GM21360 (cell line): ENCODE measurements around the gene COMMD4.
"Not testable (repeated sequence)": the region's sequence is repeated elsewhere in the genome, so short reads cannot be mapped to it uniquely, and the experiment has no call there.

ENCODE experiments used
- ATAC-seq: cut with Tn5 transposase; IDR thresholded peaks from one replicate; pipeline ENCODE4 v1.9.1; 2021; ENCODE audit warnings: mild to moderate bottlenecking, moderate library complexity; ENCODE audit not compliant: unreplicated experiment

The COMMD4 gene

DNA sequence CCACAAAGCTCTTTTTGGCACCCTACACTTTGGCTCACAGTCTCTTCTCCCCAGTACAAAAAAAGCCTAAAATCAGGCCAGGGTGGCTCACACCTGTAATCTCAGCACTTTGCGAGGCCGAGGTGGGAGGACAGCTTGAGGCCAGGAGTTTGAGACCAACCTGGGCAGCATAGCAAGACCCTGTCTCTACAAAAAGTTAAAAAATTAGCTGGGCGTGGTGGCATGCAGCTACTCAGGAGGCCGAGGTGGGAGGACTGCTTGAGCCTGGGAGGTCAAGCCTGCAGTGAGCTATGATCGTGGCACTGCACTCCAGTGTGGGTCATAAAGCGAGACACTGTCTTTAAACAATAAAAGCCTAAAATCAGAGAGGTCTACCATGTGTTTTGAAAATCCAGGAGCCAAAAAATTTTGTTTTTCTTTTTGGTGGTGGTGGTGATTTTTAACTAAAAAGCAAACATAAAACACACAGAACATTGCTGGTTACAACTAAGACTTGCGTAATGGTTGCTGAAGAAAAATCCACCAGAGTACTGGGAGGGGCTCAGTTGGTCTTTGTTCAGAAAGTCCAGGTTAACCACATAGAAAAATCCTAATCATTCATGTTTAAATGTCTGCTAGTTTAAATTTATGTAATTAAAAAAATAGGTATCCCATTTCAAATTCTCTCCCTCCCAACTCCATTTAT, 34.2 kb downstream of the COMMD4 start:
- no peak for ATAC-seq

DNA sequence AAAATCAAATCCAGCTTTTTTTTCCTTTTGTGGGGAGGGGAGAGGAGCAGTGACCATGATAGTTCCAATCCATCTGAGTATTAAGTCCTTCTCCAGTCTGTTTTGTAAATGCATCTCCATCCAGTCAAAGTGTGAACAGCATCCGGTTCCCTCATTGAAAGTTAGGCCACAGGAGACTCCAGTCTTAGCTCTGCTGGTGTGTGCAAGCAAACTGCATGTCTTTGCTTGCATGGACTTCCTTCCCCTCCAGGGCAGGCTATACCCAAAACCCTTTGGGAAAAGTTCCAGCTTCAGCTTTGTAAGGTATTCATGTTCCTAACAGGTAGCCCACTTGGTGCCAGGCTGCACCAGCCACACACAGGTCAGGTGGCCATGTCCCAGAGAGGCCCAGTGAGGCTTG, 35.6 kb downstream of the COMMD4 start:
- ATAC-seq: no peak

DNA sequence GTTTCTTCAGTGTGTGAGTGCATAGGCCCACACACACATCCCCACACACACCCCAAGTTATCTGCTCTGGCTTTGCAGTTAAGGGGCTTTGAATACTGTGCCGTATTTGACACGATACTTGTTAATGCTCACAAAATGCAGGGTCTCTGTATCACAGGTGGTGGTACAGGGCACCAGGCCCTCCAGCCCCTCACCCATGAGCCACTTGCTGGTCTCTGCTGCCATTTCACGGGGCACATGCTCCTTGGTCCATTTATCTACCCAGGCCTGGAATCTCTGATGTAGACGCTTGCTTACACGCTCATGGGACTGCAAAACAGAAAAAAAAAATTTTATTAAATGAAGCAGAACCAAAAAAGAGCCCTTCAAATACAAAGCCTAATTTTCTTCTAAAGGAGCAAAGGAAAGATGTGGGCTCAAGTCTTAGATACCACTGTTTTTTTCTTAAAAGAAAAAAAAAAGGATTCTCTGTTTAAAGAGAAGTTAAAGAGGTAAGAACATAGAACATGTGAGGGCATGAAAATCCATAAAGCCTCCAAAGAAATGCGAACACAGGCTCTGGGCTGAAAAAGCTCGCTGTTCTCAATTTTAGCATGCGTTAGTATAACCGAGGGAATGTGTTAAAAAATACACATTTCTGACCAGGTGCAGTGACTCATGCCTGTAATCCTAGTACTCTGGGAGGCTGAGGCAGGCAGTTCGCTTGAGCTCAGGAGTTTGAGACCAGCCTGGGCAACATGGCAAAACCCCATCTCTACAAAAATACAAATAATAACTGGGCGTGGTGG, 36.2 kb downstream of the COMMD4 start:
- ATAC-seq: no peak

DNA sequence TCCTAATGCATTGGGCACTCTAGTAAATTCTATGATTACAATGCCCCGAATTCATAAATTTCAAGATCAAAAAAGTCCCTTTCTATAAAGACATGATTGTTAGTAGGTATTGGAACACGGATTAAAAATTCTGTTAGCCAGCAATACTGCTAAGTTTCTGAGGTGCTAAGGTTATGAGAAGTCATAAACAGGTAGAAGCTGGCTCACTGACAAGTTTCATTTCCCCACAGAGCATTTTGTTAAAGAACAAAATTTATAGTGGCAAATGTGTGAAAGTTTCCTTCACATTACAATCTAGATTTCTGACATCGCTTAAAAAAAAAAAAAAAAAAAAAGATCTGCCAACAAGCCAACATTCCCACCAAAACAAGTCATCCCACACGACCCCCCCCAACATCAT, 44.9 kb downstream of the COMMD4 start:
- ATAC-seq: no peak

DNA sequence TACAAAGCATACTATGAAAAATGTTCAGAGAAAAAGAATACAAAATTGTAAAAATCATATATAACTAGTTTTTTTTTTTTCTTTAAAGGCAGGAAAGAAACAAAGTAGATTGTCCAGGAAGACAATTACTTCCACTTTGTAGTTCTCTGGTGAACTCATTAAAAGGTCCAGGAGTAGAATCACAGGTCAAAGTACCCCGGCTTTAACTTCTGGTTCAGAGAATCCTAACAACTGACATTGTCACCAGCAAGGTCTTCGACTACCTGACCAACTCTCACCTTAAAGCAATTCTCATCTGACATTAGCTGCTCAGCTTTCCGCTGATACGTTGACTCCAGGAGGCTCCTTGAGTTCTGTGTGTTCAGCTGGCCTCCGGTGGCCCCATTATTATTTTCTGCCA, 48.1 kb downstream of the COMMD4 start:
- ATAC-seq: not testable (repeated sequence)
